Skin of body (tissue), 2 donors: Measurements from ENCODE around the gene RNF149. TPM values are rescaled to one million over a fixed set of nuclear protein-coding genes. Genes with fewer than 3 reads are reported as not detected.
A peak's percentile ranks its signal among the peaks of the same experiment; 100 is the strongest.
"Not testable (repeated sequence)": the region's sequence is repeated elsewhere in the genome, so short reads cannot be mapped to it uniquely, and the experiment has no call there.

Experiments used
- DNase-seq: peaks from one replicate; lab custom pipeline; 2025; lab: John Stamatoyannopoulos, UW
- total RNA-seq: library from RNA; depleted of rRNA; stranded (reverse); fragments of >200 nt; gene quantifications from one replicate; pipeline ENCODE4 v1.2.3, GENCODE V29; 2014

RNF149 gene
- total RNA-seq, 1 donor from 2014 or later = 76.5 TPM

- no peak for DNase-seq
Measured at GRCh38 chr2:101332885-101333766, 24.6 kb upstream of the RNF149 start.

GRCh38 chr2:101331202-101331601 is 22.7 kb upstream of the RNF149 start:
- no peak for DNase-seq

GRCh38 chr2:101330253-101330933 is 21.9 kb upstream of the RNF149 start:
- DNase-seq = no peak

- DNase-seq = no peak
Measured at GRCh38 chr2:101329026-101329425, 20.5 kb upstream of the RNF149 start.

GRCh38 chr2:101328474-101329007 is 20.0 kb upstream of the RNF149 start:
- DNase-seq = peak; percentile 8

GRCh38 chr2:101327863-101328394 is 19.4 kb upstream of the RNF149 start:
- no peak for DNase-seq

GRCh38 chr2:101325425-101325824 is 16.9 kb upstream of the RNF149 start:
- DNase-seq = no peak

- not testable (repeated sequence) for DNase-seq
Measured at GRCh38 chr2:101316568-101316967, 8.1 kb upstream of the RNF149 start.

- DNase-seq = no peak
Measured at GRCh38 chr2:101311696-101312017, 3.2 kb upstream of the RNF149 start.

- DNase-seq = no peak
Measured at GRCh38 chr2:101310834-101311695, 2.6 kb upstream of the RNF149 start.

GRCh38 chr2:101310090-101310833 is 1.8 kb upstream of the RNF149 start:
- no peak for DNase-seq

- DNase-seq = no peak
Measured at GRCh38 chr2:101307950-101308431, 510 bp downstream of the RNF149 start.

- DNase-seq = no peak
Measured at GRCh38 chr2:101307503-101307902, 998 bp downstream of the RNF149 start.

- no peak for DNase-seq
Measured at GRCh38 chr2:101306410-101306809, 2.1 kb downstream of the RNF149 start.

GRCh38 chr2:101305492-101306078 is 2.9 kb downstream of the RNF149 start:
- DNase-seq = no peak

- DNase-seq = no peak
Measured at GRCh38 chr2:101305035-101305434, 3.5 kb downstream of the RNF149 start.

- DNase-seq = no peak
Measured at GRCh38 chr2:101303688-101304087, 4.8 kb downstream of the RNF149 start.

GRCh38 chr2:101302016-101302415 is 6.5 kb downstream of the RNF149 start:
- no peak for DNase-seq

GRCh38 chr2:101300836-101301235 is 7.7 kb downstream of the RNF149 start:
- DNase-seq = no peak

GRCh38 chr2:101300164-101300563 is 8.3 kb downstream of the RNF149 start:
- DNase-seq = no peak
